HepG2 (cell line): ENCODE results near the gene AGR2. TPM values are rescaled to one million over a fixed set of nuclear protein-coding genes. Genes with fewer than 3 reads are reported as not detected.

ENCODE experiments used
- ATAC-seq: fragments of 200-7000 bp; cut with Tn5 transposase; 3 replicates; pipeline ENCODE4 v1.9.1; 2020; ENCODE audit warnings: mild to moderate bottlenecking, moderate library complexity
- BruUV-seq: library from RNA; stranded (reverse); fragments of 400-500 nt; replicated peaks from 2 replicates; lab custom pipeline; 2021; lab: Mats Ljungman, UMichigan
- CTCF ChIA-PET: fragments of 300-600 bp; formaldehyde crosslinking; extraction: SDS; loops from one replicate; lab custom pipeline; 2021; ENCODE audit warnings: low total read pairs, inconsistent platforms, low intra/inter-chr PET ratio; lab: Yijun Ruan, JAX
- POLR2A ChIA-PET: fragments of 350-600 bp; sonication (Branson Sonifier 250); formaldehyde crosslinking; loops from one replicate; lab custom pipeline; 2020; ENCODE audit warnings: antibody characterized with exemption, inconsistent platforms; lab: Yijun Ruan, JAX
- DNase-seq: peaks from one replicate; pipeline ENCODE4 v3.0.0-alpha.2; 2015; ENCODE audit warnings: low spot score
- FAIRE-seq: peaks from 3 replicates; lab custom pipeline; 2011; peaks lifted over from hg19 to GRCh38; lab: Jason Lieb, UNC
- H2AFZ ChIP-seq: one replicate; pipeline ENCODE4 v1.6.1; 2011; ENCODE audit warnings: low read length, inconsistent platforms
- H3K27ac ChIP-seq: fragments of 300-600 bp; 3 replicates; pipeline ENCODE4 v1.8.0; 2011; ENCODE audit warnings: mixed run types, mild to moderate bottlenecking, mixed read lengths, low read length, inconsistent platforms; ENCODE audit not compliant: insufficient read depth; ENCODE audit errors: extremely low read length
- H3K27me3 ChIP-seq, 2 experiments: fragments of 200-600 bp in 1 of 2; 2 replicates in 1 of 2; 3 replicates in 1 of 2; pipeline versions ENCODE4 v1.6.0 to v1.8.0; 2011; ENCODE audit warnings: low read length in 2 of 2, mild to moderate bottlenecking in 2 of 2, moderate library complexity in 2 of 2, inconsistent platforms in 1 of 2; ENCODE audit not compliant: insufficient read depth in 2 of 2, control insufficient read depth in 1 of 2
- H3K36me3 ChIP-seq, 2 experiments: fragments of 200-600 bp in 1 of 2; replicated peaks in 1 of 2; 2 replicates in 1 of 2; 3 replicates in 1 of 2; pipeline versions ENCODE4 v1.5.1 to v1.8.0; 2011; ENCODE audit warnings: low read length in 2 of 2, inconsistent platforms in 1 of 2; ENCODE audit not compliant: insufficient read depth in 2 of 2, control insufficient read depth in 1 of 2
- H3K4me1 ChIP-seq: 2 replicates; pipeline ENCODE4 v1.5.1; 2012; ENCODE audit warnings: low read length, inconsistent platforms; ENCODE audit not compliant: insufficient read depth
- H3K4me2 ChIP-seq: 2 replicates; pipeline ENCODE4 v1.6.0; 2011; ENCODE audit warnings: low read depth, low read length, inconsistent platforms
- H3K4me3 ChIP-seq, 3 experiments: fragments of 200-600 bp in 1 of 3; sonication (generic), shearing (Covaris generic) in 1 of 3; replicated peaks in 1 of 3; 2 replicates each; pipeline ENCODE4 v1.5.1; 2011 to 2016; ENCODE audit warnings: low read length in 3 of 3, inconsistent platforms in 2 of 3, low read depth in 2 of 3, mild to moderate bottlenecking in 2 of 3, control low read depth in 1 of 3, mixed read lengths in 1 of 3; ENCODE audit not compliant: insufficient read depth in 1 of 3
- H3K79me2 ChIP-seq: one replicate; pipeline ENCODE4 v1.6.1; 2011; ENCODE audit warnings: low read length, inconsistent platforms; ENCODE audit not compliant: insufficient read depth
- H3K9ac ChIP-seq: 2 replicates; pipeline ENCODE4 v1.6.0; 2011; ENCODE audit warnings: mild to moderate bottlenecking, low read depth, low read length, inconsistent platforms; ENCODE audit not compliant: insufficient read depth
- H3K9me3 ChIP-seq: 2 replicates; pipeline ENCODE4 v1.5.1; 2012; ENCODE audit warnings: mild to moderate bottlenecking, low read length
- H4K20me1 ChIP-seq: 2 replicates; pipeline ENCODE4 v1.6.0; 2011; ENCODE audit warnings: inconsistent platforms, mild to moderate bottlenecking, low read length, moderate library complexity; ENCODE audit not compliant: insufficient read depth
- EP300 ChIP-seq, 3 experiments: sonication (generic) in 1 of 3; formaldehyde crosslinking in 1 of 3; IDR thresholded peaks; 2 replicates each; pipeline versions ENCODE4 v1.5.1 to v1.6.1; 2011 to 2020; ENCODE audit warnings: low read depth in 2 of 3, low read length in 2 of 3, borderline replicate concordance in 1 of 3, improper control_type of control experiment in 1 of 3, mild to moderate bottlenecking in 1 of 3, missing genetic modification reagents in 1 of 3, moderate library complexity in 1 of 3
- KDM3A ChIP-seq: IDR thresholded peaks from 2 replicates; pipeline ENCODE4 v1.6.1; 2018; ENCODE audit warnings: low read depth, missing compliant biosample characterization
- POLR2AphosphoS2 ChIP-seq: IDR thresholded peaks from 2 replicates; pipeline ENCODE4 v1.6.1; 2011; ENCODE audit warnings: low read depth, low read length, improper control_type of control experiment
- SRY ChIP-seq: sonication (generic); formaldehyde crosslinking; IDR thresholded peaks from 2 replicates; pipeline ENCODE4 v1.8.0; 2022; ENCODE audit warnings: mild to moderate bottlenecking, missing genetic modification reagents
- TBL1XR1 ChIP-seq: fragments of 150-350 bp; IDR thresholded peaks from 2 replicates; pipeline ENCODE4 v1.6.1; 2014; ENCODE audit warnings: borderline replicate concordance, low read length; ENCODE audit not compliant: partially characterized antibody
- U2AF1 ChIP-seq: fragments of 200-400 bp; formaldehyde crosslinking; optimal IDR thresholded peaks from 2 replicates; pipeline ENCODE3; 2017; ENCODE audit warnings: mild to moderate bottlenecking, low read depth, low read length
- ZNF337 ChIP-seq: sonication (generic); formaldehyde crosslinking; IDR thresholded peaks from 2 replicates; pipeline ENCODE4 v1.5.1; 2020; ENCODE audit warnings: missing genetic modification reagents, low read depth, mild to moderate bottlenecking, borderline replicate concordance
- WGBS: methylation state at CpG from one replicate; pipeline ENCODE4 v1.1.6; 2017; ENCODE audit warnings: low lambda C conversion rate; 5-methylcytosine and 5-hydroxymethylcytosine counted together
- in situ Hi-C: cut with HindIII; loops from 2 replicates; pipeline ENCODE4 v1.10.0; 2017; ENCODE audit warnings: low pct_unique_long_range_greater_than_20kb; ENCODE audit not compliant: extremely low pct_ligation_motif_present
- intact Hi-C: fragments of 100-400 bp; cut with micrococcal nuclease; formaldehyde crosslinking; loops from one replicate; pipeline ENCODE4 v1.10.0; 2022; ENCODE audit not compliant: unreplicated experiment
- polyA plus RNA-seq, 8 experiments: library from polyadenylated mRNA; depleted of rRNA in 3 of 8; stranded (reverse) in 7 of 8; unstranded in 1 of 8; fragments of >200 nt; fragmentation: Illumina TruSeq in 4 of 8; extraction: Trizol in 4 of 8; gene quantifications; 2 replicates each; pipeline versions ENCODE4 v1.2.1 to v1.2.3, GENCODE V29; 2011 to 2016; ENCODE audit warnings: low read depth in 4 of 8, missing spikeins in 1 of 8, mixed read lengths in 1 of 8; ENCODE audit not compliant: insufficient read depth in 1 of 8
- total RNA-seq, 5 experiments: library from RNA; depleted of rRNA; stranded (reverse); fragments of >200 nt; fragmentation: Illumina TruSeq; extraction: Trizol; gene quantifications; 2 replicates each; pipeline ENCODE4 v1.2.3, GENCODE V29; 2016; ENCODE audit warnings: low read depth in 1 of 5
- TF ChIP-seq, protein P1 (sequence below): sonication (generic); formaldehyde crosslinking; IDR thresholded peaks from 2 replicates; pipeline ENCODE4 v1.5.1; 2020; ENCODE audit warnings: mild to moderate bottlenecking, missing genetic modification reagents, moderate library complexity
- TF ChIP-seq, protein P2 (sequence below): sonication (generic); formaldehyde crosslinking; IDR thresholded peaks from 2 replicates; pipeline ENCODE4 v1.9.0; 2021; ENCODE audit warnings: missing genetic modification reagents, mild to moderate bottlenecking, borderline replicate concordance

The AGR2 gene
- total and polyA plus RNA-seq, 2 of the 13 experiments (the other 11 are each of a cell fraction or from before 2014, with no cell fraction given), result 1.7 to 2.9 TPM

DNA sequence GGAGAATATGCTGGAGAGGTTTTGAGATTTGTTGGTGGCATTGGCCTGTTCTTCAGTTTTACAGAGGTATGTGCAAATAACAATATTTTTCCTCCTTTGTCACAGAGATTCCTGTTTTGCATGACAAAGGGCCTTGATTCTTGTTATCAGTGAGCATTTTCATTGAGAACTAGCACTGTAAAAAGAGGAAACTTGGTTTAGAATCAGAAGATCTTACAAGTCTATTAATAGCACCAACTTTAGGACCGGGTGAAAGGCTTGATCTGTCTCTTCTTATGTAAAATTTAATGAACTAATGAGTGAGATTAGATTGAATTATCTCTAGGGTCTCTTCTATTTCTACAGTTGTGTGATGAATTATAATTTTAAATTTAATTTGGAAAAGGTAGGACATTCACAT, 25.7 kb downstream of the AGR2 start (continued):
- TF ChIP-seq EP300 (IDR thresholded peaks at IDR 0.05; ENCODE audit: low read depth in 2 of 2, low read length in 2 of 2) (no peak), EP300 (CRISPR knock-in tag; IDR thresholded peaks at IDR 0.05; ENCODE audit: borderline replicate concordance) (no peak), SRY (CRISPR knock-in tag) (no peak), KDM3A (CRISPR knock-in tag) (no peak)

DNA sequence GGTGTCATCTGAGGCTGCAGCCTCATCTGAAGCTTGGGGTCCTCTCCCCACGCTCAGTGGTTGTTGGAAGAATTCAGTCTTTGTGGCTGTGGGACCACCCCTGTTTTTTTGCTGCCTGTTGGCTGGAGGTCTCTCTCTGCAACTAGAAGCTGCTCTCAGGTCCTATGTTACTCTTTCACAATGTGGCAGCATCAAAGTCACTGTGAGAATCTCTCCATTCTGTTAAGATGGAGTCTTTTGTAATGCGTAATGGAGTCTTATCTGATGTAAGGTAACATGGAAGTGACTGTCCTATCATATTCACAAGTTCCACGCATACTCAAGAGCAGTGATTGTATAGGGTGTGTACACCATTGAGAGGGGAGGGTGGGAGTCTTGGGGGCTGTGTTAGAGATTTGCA, 26.3 kb downstream of the AGR2 start:
- intact Hi-C loops (no loop called here), in situ Hi-C loops (no loop called here)
- Histone ChIP-seq H3K4me1 (no peaks in the 10 kb centered on the region), H3K79me2 (no peaks in the 10 kb centered on the region), H3K4me3 (no peak overlapping the region), H3K9me3 (no peaks in the 10 kb centered on the region), H3K36me3 (no peaks in the 10 kb centered on the region), H3K27me3 (no peaks in the 10 kb centered on the region), H3K27ac (no peak overlapping the region), H3K9ac (no peak overlapping the region), H2AFZ (no peak overlapping the region), H3K4me2 (no peak overlapping the region), H4K20me1 (no peaks in the 10 kb centered on the region)
- no TSS peak for BruUV-seq
- DNase-seq (no peak), ATAC-seq (no peak), FAIRE-seq (no peak)
- ChIA-PET POLR2A (no interaction called here), CTCF (no interaction called here)
- WGBS, result 92% methylated on average over 3 of the region's 3 CpGs
- TF ChIP-seq U2AF1 (no peak), POLR2AphosphoS2 (no peak), ZNF337 (no peak), TBL1XR1 (no peak)
- TF ChIP-seq, protein P1, sequence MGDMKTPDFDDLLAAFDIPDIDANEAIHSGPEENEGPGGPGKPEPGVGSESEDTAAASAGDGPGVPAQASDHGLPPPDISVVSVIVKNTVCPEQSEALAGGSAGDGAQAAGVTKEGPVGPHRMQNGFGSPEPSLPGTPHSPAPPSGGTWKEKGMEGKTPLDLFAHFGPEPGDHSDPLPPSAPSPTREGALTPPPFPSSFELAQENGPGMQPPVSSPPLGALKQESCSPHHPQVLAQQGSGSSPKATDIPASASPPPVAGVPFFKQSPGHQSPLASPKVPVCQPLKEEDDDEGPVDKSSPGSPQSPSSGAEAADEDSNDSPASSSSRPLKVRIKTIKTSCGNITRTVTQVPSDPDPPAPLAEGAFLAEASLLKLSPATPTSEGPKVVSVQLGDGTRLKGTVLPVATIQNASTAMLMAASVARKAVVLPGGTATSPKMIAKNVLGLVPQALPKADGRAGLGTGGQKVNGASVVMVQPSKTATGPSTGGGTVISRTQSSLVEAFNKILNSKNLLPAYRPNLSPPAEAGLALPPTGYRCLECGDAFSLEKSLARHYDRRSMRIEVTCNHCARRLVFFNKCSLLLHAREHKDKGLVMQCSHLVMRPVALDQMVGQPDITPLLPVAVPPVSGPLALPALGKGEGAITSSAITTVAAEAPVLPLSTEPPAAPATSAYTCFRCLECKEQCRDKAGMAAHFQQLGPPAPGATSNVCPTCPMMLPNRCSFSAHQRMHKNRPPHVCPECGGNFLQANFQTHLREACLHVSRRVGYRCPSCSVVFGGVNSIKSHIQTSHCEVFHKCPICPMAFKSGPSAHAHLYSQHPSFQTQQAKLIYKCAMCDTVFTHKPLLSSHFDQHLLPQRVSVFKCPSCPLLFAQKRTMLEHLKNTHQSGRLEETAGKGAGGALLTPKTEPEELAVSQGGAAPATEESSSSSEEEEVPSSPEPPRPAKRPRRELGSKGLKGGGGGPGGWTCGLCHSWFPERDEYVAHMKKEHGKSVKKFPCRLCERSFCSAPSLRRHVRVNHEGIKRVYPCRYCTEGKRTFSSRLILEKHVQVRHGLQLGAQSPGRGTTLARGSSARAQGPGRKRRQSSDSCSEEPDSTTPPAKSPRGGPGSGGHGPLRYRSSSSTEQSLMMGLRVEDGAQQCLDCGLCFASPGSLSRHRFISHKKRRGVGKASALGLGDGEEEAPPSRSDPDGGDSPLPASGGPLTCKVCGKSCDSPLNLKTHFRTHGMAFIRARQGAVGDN, result no peak
- TF ChIP-seq, protein P2, sequence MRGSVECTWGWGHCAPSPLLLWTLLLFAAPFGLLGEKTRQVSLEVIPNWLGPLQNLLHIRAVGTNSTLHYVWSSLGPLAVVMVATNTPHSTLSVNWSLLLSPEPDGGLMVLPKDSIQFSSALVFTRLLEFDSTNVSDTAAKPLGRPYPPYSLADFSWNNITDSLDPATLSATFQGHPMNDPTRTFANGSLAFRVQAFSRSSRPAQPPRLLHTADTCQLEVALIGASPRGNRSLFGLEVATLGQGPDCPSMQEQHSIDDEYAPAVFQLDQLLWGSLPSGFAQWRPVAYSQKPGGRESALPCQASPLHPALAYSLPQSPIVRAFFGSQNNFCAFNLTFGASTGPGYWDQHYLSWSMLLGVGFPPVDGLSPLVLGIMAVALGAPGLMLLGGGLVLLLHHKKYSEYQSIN (CRISPR knock-in tag), result no peak
